Activated naive CD8-positive, alpha-beta T cell treated with anti-CD3 and anti-CD28 coated beads, Interleukin-2, amount 50 U/mL, for 24 hours (primary cell): Measurements from ENCODE around the gene RRP15.

ENCODE experiments used
- ATAC-seq: fragments of 150-1000 bp; cut with Tn5 transposase; one replicate; pipeline ENCODE4 v1.10.0; 2021
- DNase-seq: peaks from one replicate; pipeline ENCODE4 v3.0.0; 2021
- H3K27ac Mint-ChIP-seq: one replicate; pipeline ENCODE4 v1.8.0; 2021; ENCODE audit warnings: mild to moderate bottlenecking, mixed read lengths
- H3K27me3 Mint-ChIP-seq: one replicate; pipeline ENCODE4 v1.8.0; 2021; ENCODE audit warnings: mixed read lengths
- H3K36me3 Mint-ChIP-seq: one replicate; pipeline ENCODE4 v1.8.0; 2021; ENCODE audit warnings: low read depth, mixed read lengths
- H3K4me1 Mint-ChIP-seq: one replicate; pipeline ENCODE4 v1.8.0; 2021; ENCODE audit warnings: mixed read lengths
- H3K4me3 Mint-ChIP-seq: one replicate; pipeline ENCODE4 v1.8.0; 2021; ENCODE audit warnings: mild to moderate bottlenecking, moderate library complexity, mixed read lengths
- H3K9me3 Mint-ChIP-seq: one replicate; pipeline ENCODE4 v1.8.0; 2021; ENCODE audit warnings: mixed read lengths

Gene RRP15

GRCh38 chr1:218368686-218369085 lies 83.6 kb downstream of the RRP15 start:
- no peak for ATAC-seq
- H3K9me3 Mint-ChIP-seq, result no peaks in the 10 kb centered on the region

GRCh38 chr1:218369688-218370511 lies 84.8 kb downstream of the RRP15 start:
- peaks cover 7% of the 10 kb centered on the region for H3K4me1 Mint-ChIP-seq
- no peaks in the 10 kb centered on the region for H3K9me3 Mint-ChIP-seq
- H3K27ac Mint-ChIP-seq, result no peak overlapping the region
- ATAC-seq (peak; percentile 50), DNase-seq (no peak)
- H3K36me3 Mint-ChIP-seq, result peaks cover 1% of the 10 kb centered on the region
- no peak overlapping the region for H3K4me3 Mint-ChIP-seq
- peaks cover 23% of the 10 kb centered on the region for H3K27me3 Mint-ChIP-seq

More at GRCh38 chr1:218368686-218369085, 83.6 kb downstream of the RRP15 start:
- Mint-ChIP-seq H3K27me3 (peaks cover 11% of the 10 kb centered on the region), H3K36me3 (peaks cover 1% of the 10 kb centered on the region), H3K27ac (no peak overlapping the region), H3K4me3 (no peak overlapping the region), H3K4me1 (peaks cover 5% of the 10 kb centered on the region)
- DNase-seq, result no peak

- Mint-ChIP-seq H3K27ac (no peak overlapping the region), H3K27me3 (peaks cover 27% of the 10 kb centered on the region), H3K4me1 (peaks cover 25% of the 10 kb centered on the region), H3K4me3 (no peak overlapping the region), H3K36me3 (peaks cover 1% of the 10 kb centered on the region), H3K9me3 (no peaks in the 10 kb centered on the region)
- DNase-seq (no peak), ATAC-seq (no peak)
Observed at GRCh38 chr1:218371927-218372672, 87.0 kb downstream of the RRP15 start.

GRCh38 chr1:218374401-218375353 lies 89.6 kb downstream of the RRP15 start:
- H3K27ac Mint-ChIP-seq, result no peak overlapping the region
- no peak for DNase-seq
- H3K27me3 Mint-ChIP-seq, result peaks cover 40% of the 10 kb centered on the region

GRCh38 chr1:218376722-218377121 lies 91.6 kb downstream of the RRP15 start:
- Mint-ChIP-seq H3K4me1 (peaks cover 28% of the 10 kb centered on the region), H3K36me3 (peaks cover 1% of the 10 kb centered on the region), H3K4me3 (peak overlapping the region; percentile 62), H3K27ac (peak overlapping the region; percentile 89), H3K9me3 (no peaks in the 10 kb centered on the region), H3K27me3 (peaks cover 53% of the 10 kb centered on the region)
- no peak for ATAC-seq
- no peak for DNase-seq

More at GRCh38 chr1:218374401-218375353, 89.6 kb downstream of the RRP15 start:
- Mint-ChIP-seq H3K36me3 (peaks cover 1% of the 10 kb centered on the region), H3K4me1 (peaks cover 33% of the 10 kb centered on the region), H3K9me3 (no peaks in the 10 kb centered on the region), H3K4me3 (no peak overlapping the region)
- no peak for ATAC-seq

GRCh38 chr1:218377143-218377660 lies 92.1 kb downstream of the RRP15 start:
- Mint-ChIP-seq H3K27me3 (peaks cover 51% of the 10 kb centered on the region), H3K9me3 (no peaks in the 10 kb centered on the region), H3K27ac (peak overlapping the region; percentile 89), H3K4me1 (peaks cover 28% of the 10 kb centered on the region), H3K36me3 (peaks cover 1% of the 10 kb centered on the region), H3K4me3 (peak overlapping the region; percentile 62)
- ATAC-seq (peak; percentile 96), DNase-seq (peak; percentile 62)

GRCh38 chr1:218380125-218380977 lies 95.3 kb downstream of the RRP15 start:
- H3K4me3 Mint-ChIP-seq, result no peak overlapping the region
- H3K27me3 Mint-ChIP-seq, result peaks cover 59% of the 10 kb centered on the region
- no peak overlapping the region for H3K27ac Mint-ChIP-seq
- peaks cover 21% of the 10 kb centered on the region for H3K4me1 Mint-ChIP-seq
- DNase-seq, result no peak
- no peaks in the 10 kb centered on the region for H3K36me3 Mint-ChIP-seq
- ATAC-seq, result no peak
- no peaks in the 10 kb centered on the region for H3K9me3 Mint-ChIP-seq

- no peak for ATAC-seq
- Mint-ChIP-seq H3K9me3 (no peaks in the 10 kb centered on the region), H3K27ac (no peak overlapping the region), H3K27me3 (peaks cover 59% of the 10 kb centered on the region), H3K4me1 (peaks cover 6% of the 10 kb centered on the region), H3K36me3 (no peaks in the 10 kb centered on the region), H3K4me3 (no peak overlapping the region)
- DNase-seq, result no peak
Observed at GRCh38 chr1:218382261-218382660, 97.2 kb downstream of the RRP15 start.

- H3K27me3 Mint-ChIP-seq, result peaks cover 56% of the 10 kb centered on the region
- ATAC-seq (no peak), DNase-seq (no peak)
- H3K4me3 Mint-ChIP-seq, result no peak overlapping the region
- no peaks in the 10 kb centered on the region for H3K4me1 Mint-ChIP-seq
- H3K36me3 Mint-ChIP-seq, result no peaks in the 10 kb centered on the region
- no peaks in the 10 kb centered on the region for H3K9me3 Mint-ChIP-seq
- no peak overlapping the region for H3K27ac Mint-ChIP-seq
Observed at GRCh38 chr1:218383051-218383450, 98.0 kb downstream of the RRP15 start.

- peaks cover 53% of the 10 kb centered on the region for H3K27me3 Mint-ChIP-seq
- no peak for DNase-seq
Observed at GRCh38 chr1:218383681-218384080, 98.6 kb downstream of the RRP15 start.

GRCh38 chr1:218384581-218384993 lies 99.5 kb downstream of the RRP15 start:
- Mint-ChIP-seq H3K27me3 (peaks cover 52% of the 10 kb centered on the region), H3K36me3 (no peaks in the 10 kb centered on the region), H3K4me1 (no peaks in the 10 kb centered on the region), H3K4me3 (no peak overlapping the region), H3K27ac (no peak overlapping the region), H3K9me3 (no peaks in the 10 kb centered on the region)
- DNase-seq (no peak), ATAC-seq (no peak)

More at GRCh38 chr1:218383681-218384080, 98.6 kb downstream of the RRP15 start:
- Mint-ChIP-seq H3K4me3 (no peak overlapping the region), H3K4me1 (no peaks in the 10 kb centered on the region), H3K27ac (no peak overlapping the region), H3K36me3 (no peaks in the 10 kb centered on the region), H3K9me3 (no peaks in the 10 kb centered on the region)
- no peak for ATAC-seq
